ENCODE data around the gene KCNE5.

- TF ChIP-seq CTCF (IDR thresholded peaks at IDR 0.05; ENCODE audit: low read depth, low read length) (no peak), EZH2phosphoT487 (IDR thresholded peaks at IDR 0.05; ENCODE audit: low read depth) (no peak)
These were observed 33.4 kb upstream of the KCNE5 start for GRCh38 chrX:109658391-109658790.
